ENCODE data around the gene SPARC.

SPARC gene

DNA sequence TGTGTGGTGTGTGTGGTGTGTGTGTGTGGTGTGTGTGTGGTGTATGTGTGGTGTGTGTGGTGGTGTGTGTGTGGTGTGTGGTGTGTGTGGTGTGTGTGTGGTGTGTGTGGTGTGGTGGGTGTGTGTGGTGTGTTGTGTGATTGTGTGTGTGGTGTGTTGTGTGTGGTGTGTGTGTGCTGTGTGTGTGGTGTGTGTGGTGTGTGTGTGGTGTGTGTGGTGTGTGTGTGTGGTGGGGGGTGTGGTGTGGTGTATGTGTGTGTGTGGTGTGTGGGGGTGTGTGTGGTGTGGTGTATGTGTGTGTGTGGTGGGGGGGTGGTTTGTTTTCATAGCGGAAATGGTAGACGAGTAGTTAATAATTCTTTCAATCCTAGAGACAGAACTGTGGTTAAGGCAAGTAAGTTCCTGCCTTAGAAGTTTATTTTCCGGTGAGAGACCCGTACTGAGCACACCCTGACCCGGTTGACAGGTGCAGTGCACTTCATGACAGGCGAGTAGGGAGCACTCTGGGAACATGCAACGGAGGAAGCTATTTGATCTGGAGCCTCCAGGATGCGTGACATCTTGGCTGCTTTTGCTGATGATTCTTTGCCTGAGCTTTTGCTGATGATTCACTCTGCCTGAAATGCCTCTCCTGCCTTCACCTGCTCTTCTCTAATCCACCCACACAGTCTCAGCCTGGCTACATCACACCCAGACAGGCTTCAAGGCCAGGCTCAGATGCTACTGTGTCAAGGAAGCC, 73.9 kb downstream of the SPARC start:
- Histone ChIP-seq H3K27me3 (ENCODE audit: insufficient read depth, poor library complexity, severe bottlenecking) (no peaks in the 10 kb centered on the region), H3K4me3 (replicated peaks; ENCODE audit: insufficient read depth, low read length) (no peak overlapping the region), H3K27ac (replicated peaks) (no peak overlapping the region)
- DNase-seq (ENCODE audit: low read depth in 1 of 2, low spot score in 1 of 2), result no peak
- no peak for TF ChIP-seq POLR2AphosphoS5 (IDR thresholded peaks at IDR 0.05; ENCODE audit: low read depth)
- no peak for TF ChIP-seq SPI1 (IDR thresholded peaks at IDR 0.05; ENCODE audit: borderline replicate concordance, low read depth)
- no peak for TF ChIP-seq GABPA (IDR thresholded peaks at IDR 0.05; ENCODE audit: low read depth)
- TF ChIP-seq, protein P1, sequence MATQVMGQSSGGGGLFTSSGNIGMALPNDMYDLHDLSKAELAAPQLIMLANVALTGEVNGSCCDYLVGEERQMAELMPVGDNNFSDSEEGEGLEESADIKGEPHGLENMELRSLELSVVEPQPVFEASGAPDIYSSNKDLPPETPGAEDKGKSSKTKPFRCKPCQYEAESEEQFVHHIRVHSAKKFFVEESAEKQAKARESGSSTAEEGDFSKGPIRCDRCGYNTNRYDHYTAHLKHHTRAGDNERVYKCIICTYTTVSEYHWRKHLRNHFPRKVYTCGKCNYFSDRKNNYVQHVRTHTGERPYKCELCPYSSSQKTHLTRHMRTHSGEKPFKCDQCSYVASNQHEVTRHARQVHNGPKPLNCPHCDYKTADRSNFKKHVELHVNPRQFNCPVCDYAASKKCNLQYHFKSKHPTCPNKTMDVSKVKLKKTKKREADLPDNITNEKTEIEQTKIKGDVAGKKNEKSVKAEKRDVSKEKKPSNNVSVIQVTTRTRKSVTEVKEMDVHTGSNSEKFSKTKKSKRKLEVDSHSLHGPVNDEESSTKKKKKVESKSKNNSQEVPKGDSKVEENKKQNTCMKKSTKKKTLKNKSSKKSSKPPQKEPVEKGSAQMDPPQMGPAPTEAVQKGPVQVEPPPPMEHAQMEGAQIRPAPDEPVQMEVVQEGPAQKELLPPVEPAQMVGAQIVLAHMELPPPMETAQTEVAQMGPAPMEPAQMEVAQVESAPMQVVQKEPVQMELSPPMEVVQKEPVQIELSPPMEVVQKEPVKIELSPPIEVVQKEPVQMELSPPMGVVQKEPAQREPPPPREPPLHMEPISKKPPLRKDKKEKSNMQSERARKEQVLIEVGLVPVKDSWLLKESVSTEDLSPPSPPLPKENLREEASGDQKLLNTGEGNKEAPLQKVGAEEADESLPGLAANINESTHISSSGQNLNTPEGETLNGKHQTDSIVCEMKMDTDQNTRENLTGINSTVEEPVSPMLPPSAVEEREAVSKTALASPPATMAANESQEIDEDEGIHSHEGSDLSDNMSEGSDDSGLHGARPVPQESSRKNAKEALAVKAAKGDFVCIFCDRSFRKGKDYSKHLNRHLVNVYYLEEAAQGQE (IDR thresholded peaks at IDR 0.05; ENCODE audit: insufficient replicate concordance, low read depth), result no peak
- TF ChIP-seq, protein P2, sequence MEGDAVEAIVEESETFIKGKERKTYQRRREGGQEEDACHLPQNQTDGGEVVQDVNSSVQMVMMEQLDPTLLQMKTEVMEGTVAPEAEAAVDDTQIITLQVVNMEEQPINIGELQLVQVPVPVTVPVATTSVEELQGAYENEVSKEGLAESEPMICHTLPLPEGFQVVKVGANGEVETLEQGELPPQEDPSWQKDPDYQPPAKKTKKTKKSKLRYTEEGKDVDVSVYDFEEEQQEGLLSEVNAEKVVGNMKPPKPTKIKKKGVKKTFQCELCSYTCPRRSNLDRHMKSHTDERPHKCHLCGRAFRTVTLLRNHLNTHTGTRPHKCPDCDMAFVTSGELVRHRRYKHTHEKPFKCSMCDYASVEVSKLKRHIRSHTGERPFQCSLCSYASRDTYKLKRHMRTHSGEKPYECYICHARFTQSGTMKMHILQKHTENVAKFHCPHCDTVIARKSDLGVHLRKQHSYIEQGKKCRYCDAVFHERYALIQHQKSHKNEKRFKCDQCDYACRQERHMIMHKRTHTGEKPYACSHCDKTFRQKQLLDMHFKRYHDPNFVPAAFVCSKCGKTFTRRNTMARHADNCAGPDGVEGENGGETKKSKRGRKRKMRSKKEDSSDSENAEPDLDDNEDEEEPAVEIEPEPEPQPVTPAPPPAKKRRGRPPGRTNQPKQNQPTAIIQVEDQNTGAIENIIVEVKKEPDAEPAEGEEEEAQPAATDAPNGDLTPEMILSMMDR (IDR thresholded peaks at IDR 0.05; ENCODE audit: insufficient read depth, low read length), result no peak

DNA sequence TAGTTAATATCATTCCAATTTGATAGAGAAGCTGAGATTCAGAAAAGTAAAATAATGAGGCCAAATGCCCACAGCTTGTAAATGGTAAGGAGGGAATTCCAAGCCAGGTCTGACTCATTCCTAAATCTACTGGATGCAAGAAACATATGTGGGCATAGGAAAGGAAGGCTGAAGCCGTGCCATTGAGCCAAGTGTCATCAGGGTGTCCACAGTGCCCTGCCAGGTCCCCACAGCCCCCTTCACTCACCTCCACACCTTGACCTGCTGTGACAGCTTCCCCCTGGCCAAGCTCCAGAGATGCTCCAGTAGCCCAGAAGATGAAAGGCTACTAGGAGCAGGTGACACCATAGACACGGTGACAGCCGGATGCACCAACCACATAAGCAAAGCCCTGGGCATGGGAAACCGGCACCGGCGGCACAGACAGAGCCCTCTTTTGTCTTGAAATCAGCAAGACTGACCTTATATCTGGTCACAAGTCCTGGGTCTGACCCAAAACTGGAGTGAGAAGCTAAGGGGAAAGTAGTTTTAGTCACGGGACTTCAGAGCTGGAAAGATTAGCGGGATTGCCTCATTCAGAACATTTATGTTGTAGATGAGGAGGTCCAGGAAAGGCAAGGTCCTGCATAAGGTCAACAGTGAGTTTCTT, 75.5 kb downstream of the SPARC start:
- Histone ChIP-seq H3K27ac (replicated peaks) (no peak overlapping the region), H3K4me3 (replicated peaks; ENCODE audit: insufficient read depth, low read length) (no peak overlapping the region), H3K27me3 (ENCODE audit: insufficient read depth, poor library complexity, severe bottlenecking) (no peaks in the 10 kb centered on the region)
- TF ChIP-seq, protein P2 (IDR thresholded peaks at IDR 0.05; ENCODE audit: insufficient read depth, low read length), result no peak
- TF ChIP-seq, protein P1 (IDR thresholded peaks at IDR 0.05; ENCODE audit: insufficient replicate concordance, low read depth), result no peak
- TF ChIP-seq POLR2AphosphoS5 (IDR thresholded peaks at IDR 0.05; ENCODE audit: low read depth) (no peak), SPI1 (IDR thresholded peaks at IDR 0.05; ENCODE audit: borderline replicate concordance, low read depth) (no peak), GABPA (IDR thresholded peaks at IDR 0.05; ENCODE audit: low read depth) (no peak)
- no peak for DNase-seq (ENCODE audit: low read depth in 1 of 2, low spot score in 1 of 2)

Measured in HL-60 (cell line).